ENCODE results near the gene CCDC15.

CCDC15 gene

GRCh38 chr11:124978316-124978715, 24.3 kb downstream of the CCDC15 start:
- no peak for TF ChIP-seq CTCF (IDR thresholded peaks at IDR 0.05; ENCODE audit: low read depth, low read length)
- DNase-seq (ENCODE audit: extremely low read depth, low read depth): no peak

- DNase-seq (ENCODE audit: extremely low read depth, low read depth): no peak
- TF ChIP-seq CTCF (IDR thresholded peaks at IDR 0.05; ENCODE audit: low read depth, low read length): no peak
Measured at GRCh38 chr11:124982043-124982442, 28.0 kb downstream of the CCDC15 start.

GRCh38 chr11:124983674-124984511, 29.9 kb downstream of the CCDC15 start:
- no peak for DNase-seq (ENCODE audit: extremely low read depth, low read depth)
- no peak for TF ChIP-seq CTCF (IDR thresholded peaks at IDR 0.05; ENCODE audit: low read depth, low read length)

- DNase-seq (ENCODE audit: extremely low read depth, low read depth): no peak
- TF ChIP-seq CTCF (IDR thresholded peaks at IDR 0.05; ENCODE audit: low read depth, low read length): no peak
Measured at GRCh38 chr11:124984512-124984854, 30.5 kb downstream of the CCDC15 start.

- no peak for TF ChIP-seq CTCF (IDR thresholded peaks at IDR 0.05; ENCODE audit: low read depth, low read length)
- no peak for DNase-seq (ENCODE audit: extremely low read depth, low read depth)
Measured at GRCh38 chr11:124987096-124987495, 33.1 kb downstream of the CCDC15 start.

- TF ChIP-seq CTCF (IDR thresholded peaks at IDR 0.05; ENCODE audit: low read depth, low read length): no peak
- no peak for DNase-seq (ENCODE audit: extremely low read depth, low read depth)
Measured at GRCh38 chr11:124988063-124988462, 34.1 kb downstream of the CCDC15 start.

- DNase-seq (ENCODE audit: extremely low read depth, low read depth): no peak
- TF ChIP-seq CTCF (IDR thresholded peaks at IDR 0.05; ENCODE audit: low read depth, low read length): no peak
Measured at GRCh38 chr11:125001079-125001778, 47.2 kb downstream of the CCDC15 start.
